GM23338 (cell line): ENCODE data around the gene MYL5.

ENCODE experiments used
- CREB1 ChIP-seq: fragments of 250-450 bp; sonication (Bioruptor Pico); IDR thresholded peaks from 2 replicates; pipeline ENCODE4 v1.5.0; 2020; ENCODE audit warnings: low read depth, mild to moderate bottlenecking, moderate library complexity
- CTCF ChIP-seq, 2 experiments: fragments of 200-600 bp in 1 of 2; sonication (generic) in 1 of 2; conservative IDR thresholded peaks; 2 replicates each; pipeline versions ENCODE4 v1.5.1 to v1.6.1; 2016 to 2017; ENCODE audit warnings: antibody characterized with exemption in 2 of 2, low read depth in 2 of 2, mild to moderate bottlenecking in 2 of 2, moderate library complexity in 1 of 2
- ETS1 ChIP-seq: IDR thresholded peaks from 2 replicates; pipeline ENCODE4 v1.6.1; 2016; ENCODE audit warnings: antibody characterized with exemption
- EZH2 ChIP-seq: fragments of 200-600 bp; sonication (generic); IDR thresholded peaks from one replicate; pipeline ENCODE4 v1.8.0; 2017; ENCODE audit warnings: antibody characterized with exemption, mild to moderate bottlenecking, low read depth; ENCODE audit not compliant: unreplicated experiment
- EZH2phosphoT487 ChIP-seq: fragments of 200-600 bp; sonication (generic); IDR thresholded peaks from one replicate; pipeline ENCODE4 v1.8.1; 2018; ENCODE audit warnings: antibody characterized with exemption; ENCODE audit not compliant: unreplicated experiment
- JUNB ChIP-seq: IDR thresholded peaks from one replicate; pipeline ENCODE4 v1.6.1; 2016; ENCODE audit warnings: antibody characterized with exemption; ENCODE audit not compliant: unreplicated experiment
- NANOG ChIP-seq: IDR thresholded peaks from 2 replicates; pipeline ENCODE4 v1.6.1; 2016; ENCODE audit warnings: antibody characterized with exemption, borderline replicate concordance
- POLR2AphosphoS5 ChIP-seq: IDR thresholded peaks from 2 replicates; pipeline ENCODE4 v1.6.1; 2016; ENCODE audit warnings: antibody characterized with exemption, low read depth
- REST ChIP-seq: IDR thresholded peaks from one replicate; pipeline ENCODE4 v1.6.1; 2018; ENCODE audit warnings: antibody characterized with exemption; ENCODE audit not compliant: unreplicated experiment
- STAT1 ChIP-seq: IDR thresholded peaks from one replicate; pipeline ENCODE4 v1.6.1; 2016; ENCODE audit warnings: antibody characterized with exemption; ENCODE audit not compliant: unreplicated experiment
- ZNF114 ChIP-seq: fragments of 250-450 bp; sonication (Bioruptor Pico); IDR thresholded peaks from 2 replicates; pipeline ENCODE4 v1.5.0; 2020; ENCODE audit warnings: mild to moderate bottlenecking, moderate library complexity
- ZNF331 ChIP-seq: fragments of 250-450 bp; sonication (Bioruptor Pico); IDR thresholded peaks from 2 replicates; pipeline ENCODE4 v1.5.0; 2020; ENCODE audit warnings: low read depth, mild to moderate bottlenecking, moderate library complexity
- ZNF462 ChIP-seq: fragments of 250-450 bp; sonication (Bioruptor Pico); IDR thresholded peaks from 2 replicates; pipeline ENCODE4 v1.5.0; 2020; ENCODE audit warnings: mild to moderate bottlenecking, moderate library complexity

- TF ChIP-seq CTCF (conservative IDR thresholded peaks at IDR 0.05; ENCODE audit: low read depth in 2 of 2) (no peak), EZH2 (no peak), CREB1 (CRISPR knock-in tag) (no peak), POLR2AphosphoS5 (no peak), ZNF114 (CRISPR knock-in tag) (no peak), REST (no peak), EZH2phosphoT487 (no peak), ETS1 (no peak), ZNF331 (CRISPR knock-in tag) (no peak), ZNF462 (CRISPR knock-in tag) (no peak), STAT1 (no peak), JUNB (no peak), NANOG (no peak)
Measured at GRCh38 chr4:722851-723360, 48.6 kb downstream of the MYL5 start.
